T-cell (primary cell): ENCODE measurements around the gene THTPA. TPM values are rescaled to one million over a fixed set of nuclear protein-coding genes. Genes with fewer than 3 reads are reported as not detected.
"Not testable (repeated sequence)": the region's sequence is repeated elsewhere in the genome, so short reads cannot be mapped to it uniquely, and the experiment has no call there.

ENCODE experiments used
- ATAC-seq, 4 experiments: fragments of 200-7000 bp in 3 of 4; fragments of 150-1000 bp in 1 of 4; cut with Tn5 transposase; replicated peaks in 1 of 4; 1 replicate in 3 of 4; 2 replicates in 1 of 4; pipeline ENCODE4 v1.10.0; 2021; ENCODE audit warnings: moderate library complexity in 3 of 4, mild to moderate bottlenecking in 2 of 4, moderate number of reproducible peaks in 1 of 4
- CTCF ChIA-PET, 2 donors: fragments of 300-600 bp; sonication (Branson Sonifier 250); formaldehyde crosslinking; loops; one replicate each; lab custom pipeline; 2022; ENCODE audit warnings: antibody characterized with exemption in 2 of 2; lab: Charles Lee
- POLR2A ChIA-PET, 2 donors: fragments of 300-600 bp; sonication (Branson Sonifier 250); formaldehyde crosslinking; loops; one replicate each; lab custom pipeline; 2022; ENCODE audit warnings: antibody characterized with exemption in 2 of 2; lab: Charles Lee
- DNase-seq, 35 experiments: peaks; one replicate each; pipeline versions ENCODE4 v3.0.0 to v3.0.0-alpha.2; 2013 to 2023
- H3K27ac ChIP-seq: one replicate; pipeline ENCODE4 v1.5.1; 2013; ENCODE audit warnings: low read length
- H3K27me3 ChIP-seq, 2 experiments: replicated peaks in 1 of 2; 1 replicate in 1 of 2; 2 replicates in 1 of 2; pipeline versions ENCODE4 v1.6.1 to v1.7.0; 2013; ENCODE audit warnings: low read length in 1 of 2, mixed read lengths in 1 of 2; ENCODE audit not compliant: control insufficient read depth in 2 of 2, insufficient read depth in 2 of 2; ENCODE audit errors: extremely low read depth in 1 of 2
- H3K36me3 ChIP-seq, 2 donors: 1 replicate in 1 of 2; 2 replicates in 1 of 2; pipeline versions ENCODE4 v1.6.1 to v1.7.0; 2013; ENCODE audit warnings: low read length in 1 of 2; ENCODE audit not compliant: control insufficient read depth in 2 of 2, insufficient read depth in 1 of 2; ENCODE audit errors: extremely low read depth in 1 of 2
- H3K4me1 ChIP-seq, 2 experiments: 1 replicate in 1 of 2; 2 replicates in 1 of 2; pipeline versions ENCODE4 v1.6.1 to v1.7.0; 2013; ENCODE audit warnings: low read length in 2 of 2, mixed read lengths in 1 of 2; ENCODE audit not compliant: insufficient read depth in 2 of 2, control insufficient read depth in 1 of 2; ENCODE audit errors: extremely low read depth in 1 of 2
- H3K4me3 ChIP-seq, 2 donors: 1 replicate in 1 of 2; 2 replicates in 1 of 2; pipeline versions ENCODE4 v1.5.1 to v1.7.0; 2013; ENCODE audit warnings: mild to moderate bottlenecking in 2 of 2, low read length in 1 of 2, moderate library complexity in 1 of 2; ENCODE audit not compliant: control insufficient read depth in 1 of 2; ENCODE audit errors: extremely low read depth in 1 of 2
- H3K9me3 ChIP-seq: 2 replicates; pipeline ENCODE4 v1.7.0; 2013
- H3K27ac Mint-ChIP-seq, 2 donors: one replicate each; pipeline ENCODE4 v1.8.0; 2020 to 2021; ENCODE audit warnings: mild to moderate bottlenecking in 2 of 2, mixed read lengths in 2 of 2
- H3K27me3 Mint-ChIP-seq, 2 donors: one replicate each; pipeline ENCODE4 v1.8.0; 2021 to 2022; ENCODE audit warnings: mixed read lengths in 2 of 2
- H3K36me3 Mint-ChIP-seq: one replicate; pipeline ENCODE4 v1.8.0; 2021; ENCODE audit warnings: mixed read lengths
- H3K4me1 Mint-ChIP-seq, 3 donors: one replicate each; pipeline ENCODE4 v1.8.0; 2020 to 2022; ENCODE audit warnings: mixed read lengths in 3 of 3, mild to moderate bottlenecking in 1 of 3
- H3K4me3 Mint-ChIP-seq, 3 donors: one replicate each; pipeline ENCODE4 v1.8.0; 2020 to 2022; ENCODE audit warnings: mild to moderate bottlenecking in 3 of 3, mixed read lengths in 3 of 3, moderate library complexity in 3 of 3
- H3K9me3 Mint-ChIP-seq, 3 donors: one replicate each; pipeline ENCODE4 v1.8.0; 2020 to 2022; ENCODE audit warnings: mixed read lengths in 3 of 3
- WGBS: methylation state at CpG from one replicate; pipeline ENCODE4 v1.1.5; 2013; ENCODE audit warnings: missing lambda C conversion rate; ENCODE audit not compliant: insufficient coverage; 5-methylcytosine and 5-hydroxymethylcytosine counted together
- total RNA-seq, 35 experiments: library from RNA in 6 of 35; stranded (reverse) in 6 of 35; fragments of 120-200 nt in 1 of 35; gene quantifications; one replicate each; pipeline versions ENCODE4 v1.2.1 to v1.2.4 and lab custom pipeline; 2013 to 2026

Gene THTPA
- total RNA-seq, 5 donors from 2014 or later (not counting 1 experiment from before 2014, with no cell fraction given): 13.3 to 26.4 (median 20.5) TPM

GRCh38 chr14:23531391-23531790 is 24.7 kb upstream of the THTPA start:
- peaks cover 0 to 5% (median 4%) of the 10 kb centered on the region in 3 donors for H3K4me1 Mint-ChIP-seq
- ChIA-PET CTCF (no interaction called here), POLR2A (no interaction called here)
- Histone ChIP-seq H3K9me3 (no peaks in the 10 kb centered on the region), H3K27ac (no peak overlapping the region), H3K4me3 (no peak overlapping the region), H3K27me3 (peaks cover 0 to 3% of the 10 kb centered on the region in 2 experiments), H3K4me1 (peaks cover 0 to 4% of the 10 kb centered on the region in 2 experiments), H3K36me3 (no peaks in the 10 kb centered on the region)
- no peak overlapping the region for H3K27ac Mint-ChIP-seq
- H3K27me3 Mint-ChIP-seq: no peaks in the 10 kb centered on the region
- H3K36me3 Mint-ChIP-seq: no peaks in the 10 kb centered on the region
- H3K4me3 Mint-ChIP-seq: no peak overlapping the region
- no peaks in the 10 kb centered on the region for H3K9me3 Mint-ChIP-seq
- WGBS: 87% methylated on average over 9 of the region's 12 CpGs
- ATAC-seq: no peak
- no peak for DNase-seq

- H3K4me1 ChIP-seq: peaks cover 0 to 4% of the 10 kb centered on the region in 2 experiments
- Mint-ChIP-seq H3K4me1 (peaks cover 0 to 5% (median 4%) of the 10 kb centered on the region in 3 donors), H3K27me3 (no peaks in the 10 kb centered on the region), H3K36me3 (no peaks in the 10 kb centered on the region), H3K4me3 (no peak overlapping the region), H3K9me3 (no peaks in the 10 kb centered on the region), H3K27ac (no peak overlapping the region)
- H3K27ac ChIP-seq: no peak overlapping the region
- H3K9me3 ChIP-seq: no peaks in the 10 kb centered on the region
- peaks cover 0 to 3% of the 10 kb centered on the region in 2 experiments for H3K27me3 ChIP-seq
- DNase-seq (no peak), ATAC-seq (no peak)
- H3K4me3 ChIP-seq: no peak overlapping the region
- H3K36me3 ChIP-seq: no peaks in the 10 kb centered on the region
- CTCF ChIA-PET: interaction anchor here (0.6 to 0.9 kb wide), 2 partner anchors 10 to 58 kb away, joined by 3 to 4 read pairs; no protein-coding TSS in a partner anchor
- POLR2A ChIA-PET: interaction anchor here in 1 of 2 donors (0.7 kb wide), 1 partner anchor 10 kb away, joined by 6 read pairs; no protein-coding TSS in a partner anchor
- 97% methylated on average over 6 of the region's 7 CpGs for WGBS
Observed at GRCh38 chr14:23532658-23533057, 23.4 kb upstream of the THTPA start.

- Mint-ChIP-seq H3K27ac (no peak overlapping the region), H3K9me3 (no peaks in the 10 kb centered on the region), H3K4me3 (no peak overlapping the region), H3K36me3 (no peaks in the 10 kb centered on the region), H3K27me3 (no peaks in the 10 kb centered on the region), H3K4me1 (peaks cover 0 to 5% (median 4%) of the 10 kb centered on the region in 3 donors)
- ATAC-seq: no peak
- DNase-seq: no peak
- ChIA-PET CTCF (interaction anchor here (0.9 kb wide), 2 partner anchors 9 to 18 kb away, joined by 4 to 6 read pairs; partner anchors contain the start of gene ZFHX2 (in 1 of the 2)), POLR2A (interaction anchor here in 1 of 2 donors (0.6 kb wide), 1 partner anchor 247 kb away, joined by 4 read pairs; no protein-coding TSS in a partner anchor)
- 85% methylated on average over 13 of the region's 16 CpGs for WGBS
- Histone ChIP-seq H3K36me3 (no peaks in the 10 kb centered on the region), H3K27ac (no peak overlapping the region), H3K27me3 (peaks cover 0 to 3% of the 10 kb centered on the region in 2 experiments), H3K4me3 (no peak overlapping the region), H3K9me3 (no peaks in the 10 kb centered on the region), H3K4me1 (peaks cover 0 to 4% of the 10 kb centered on the region in 2 experiments)
Observed at GRCh38 chr14:23533652-23534435, 22.2 kb upstream of the THTPA start.

- ATAC-seq (no peak), DNase-seq (no peak)
- Mint-ChIP-seq H3K36me3 (no peaks in the 10 kb centered on the region), H3K4me3 (no peak overlapping the region), H3K27me3 (peaks cover 0 to 6% of the 10 kb centered on the region in 2 donors), H3K4me1 (peaks cover 0 to 2% (median 0%) of the 10 kb centered on the region in 3 donors), H3K9me3 (no peaks in the 10 kb centered on the region), H3K27ac (no peak overlapping the region)
- H3K36me3 ChIP-seq: no peaks in the 10 kb centered on the region
- no peaks in the 10 kb centered on the region for H3K9me3 ChIP-seq
- H3K27me3 ChIP-seq: peaks cover 0 to 7% of the 10 kb centered on the region in 2 experiments
- H3K27ac ChIP-seq: no peak overlapping the region
- POLR2A ChIA-PET: no interaction called here
- peaks cover 2 to 3% of the 10 kb centered on the region in 2 experiments for H3K4me1 ChIP-seq
- WGBS: 78% methylated on average over 3 of the region's 4 CpGs
- CTCF ChIA-PET: no interaction called here
- H3K4me3 ChIP-seq: no peak overlapping the region
Observed at GRCh38 chr14:23535943-23536342, 20.1 kb upstream of the THTPA start.

- H3K9me3 ChIP-seq: no peaks in the 10 kb centered on the region
- Mint-ChIP-seq H3K9me3 (no peaks in the 10 kb centered on the region), H3K4me3 (no peak overlapping the region), H3K27me3 (peaks cover 0 to 6% of the 10 kb centered on the region in 2 donors), H3K27ac (no peak overlapping the region), H3K4me1 (no peaks in the 10 kb centered on the region), H3K36me3 (no peaks in the 10 kb centered on the region)
- H3K4me3 ChIP-seq: no peak overlapping the region
- ChIA-PET CTCF (interaction anchor here in 1 of 2 donors (0.7 kb wide), 1 partner anchor 58 kb away, joined by 5 read pairs; no protein-coding TSS in a partner anchor), POLR2A (no interaction called here)
- WGBS: no CpG with 5 or more reads among the region's 2 CpGs
- DNase-seq (no peak), ATAC-seq (no peak)
- no peaks in the 10 kb centered on the region for H3K36me3 ChIP-seq
- peaks cover 0 to 3% of the 10 kb centered on the region in 2 experiments for H3K4me1 ChIP-seq
- H3K27me3 ChIP-seq: peaks cover 0 to 7% of the 10 kb centered on the region in 2 experiments
- no peak overlapping the region for H3K27ac ChIP-seq
Observed at GRCh38 chr14:23536494-23536893, 19.6 kb upstream of the THTPA start.

- H3K4me1 ChIP-seq, H3K27me3 Mint-ChIP-seq, H3K9me3 ChIP-seq, H3K36me3 ChIP-seq, POLR2A ChIA-PET, H3K36me3 Mint-ChIP-seq, H3K27ac Mint-ChIP-seq, H3K9me3 Mint-ChIP-seq, ATAC-seq, H3K4me3 ChIP-seq, H3K27me3 ChIP-seq, H3K4me1 Mint-ChIP-seq, DNase-seq, H3K4me3 Mint-ChIP-seq, H3K27ac ChIP-seq: not testable (repeated sequence)
- CTCF ChIA-PET: interaction anchor here in 1 of 2 donors (0.7 kb wide), 2 partner anchors 58 to 277 kb away, joined by 3 to 5 read pairs; no protein-coding TSS in a partner anchor
- WGBS: 93% methylated on average over 5 of the region's 6 CpGs
Observed at GRCh38 chr14:23536906-23537305, 19.2 kb upstream of the THTPA start.
